ENCODE results near the gene TUT4.

DNA sequence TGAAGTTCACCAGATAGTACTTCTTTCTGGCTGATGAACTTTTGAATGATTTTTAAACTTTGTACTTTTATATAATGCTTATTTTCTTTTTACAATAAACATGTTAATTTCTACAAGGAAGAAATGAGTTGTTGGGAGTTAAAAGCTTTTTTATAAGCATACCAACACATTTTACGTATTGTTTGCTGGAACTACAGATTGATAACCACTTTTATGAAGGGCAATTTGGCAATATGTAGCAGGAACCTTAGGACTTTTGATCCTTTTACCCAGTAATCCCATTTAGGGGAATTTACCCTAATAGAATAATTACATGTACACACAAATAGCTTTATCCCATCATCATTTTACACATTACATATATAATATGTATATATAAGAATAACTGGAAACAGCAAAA, 132.2 kb downstream of the TUT4 start:
- TF ChIP-seq, protein P1, sequence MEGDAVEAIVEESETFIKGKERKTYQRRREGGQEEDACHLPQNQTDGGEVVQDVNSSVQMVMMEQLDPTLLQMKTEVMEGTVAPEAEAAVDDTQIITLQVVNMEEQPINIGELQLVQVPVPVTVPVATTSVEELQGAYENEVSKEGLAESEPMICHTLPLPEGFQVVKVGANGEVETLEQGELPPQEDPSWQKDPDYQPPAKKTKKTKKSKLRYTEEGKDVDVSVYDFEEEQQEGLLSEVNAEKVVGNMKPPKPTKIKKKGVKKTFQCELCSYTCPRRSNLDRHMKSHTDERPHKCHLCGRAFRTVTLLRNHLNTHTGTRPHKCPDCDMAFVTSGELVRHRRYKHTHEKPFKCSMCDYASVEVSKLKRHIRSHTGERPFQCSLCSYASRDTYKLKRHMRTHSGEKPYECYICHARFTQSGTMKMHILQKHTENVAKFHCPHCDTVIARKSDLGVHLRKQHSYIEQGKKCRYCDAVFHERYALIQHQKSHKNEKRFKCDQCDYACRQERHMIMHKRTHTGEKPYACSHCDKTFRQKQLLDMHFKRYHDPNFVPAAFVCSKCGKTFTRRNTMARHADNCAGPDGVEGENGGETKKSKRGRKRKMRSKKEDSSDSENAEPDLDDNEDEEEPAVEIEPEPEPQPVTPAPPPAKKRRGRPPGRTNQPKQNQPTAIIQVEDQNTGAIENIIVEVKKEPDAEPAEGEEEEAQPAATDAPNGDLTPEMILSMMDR (IDR thresholded peaks at IDR 0.05), result no peak
- TF ChIP-seq POLR2A (IDR thresholded peaks at IDR 0.05), result no peak
